Stimulated activated CD4-positive, alpha-beta T cell treated with anti-CD3 and anti-CD28 coated beads, Interleukin-2, amount 100 ng/mL, for 4 hours (primary cell): ENCODE data around the gene MED12L.
"Not testable (repeated sequence)": the region's sequence is repeated elsewhere in the genome, so short reads cannot be mapped to it uniquely, and the experiment has no call there.

Experiments
- DNase-seq: peaks from one replicate; pipeline ENCODE4 v3.0.0-alpha.2; 2020; ENCODE audit warnings: low read depth

MED12L gene, protein sequence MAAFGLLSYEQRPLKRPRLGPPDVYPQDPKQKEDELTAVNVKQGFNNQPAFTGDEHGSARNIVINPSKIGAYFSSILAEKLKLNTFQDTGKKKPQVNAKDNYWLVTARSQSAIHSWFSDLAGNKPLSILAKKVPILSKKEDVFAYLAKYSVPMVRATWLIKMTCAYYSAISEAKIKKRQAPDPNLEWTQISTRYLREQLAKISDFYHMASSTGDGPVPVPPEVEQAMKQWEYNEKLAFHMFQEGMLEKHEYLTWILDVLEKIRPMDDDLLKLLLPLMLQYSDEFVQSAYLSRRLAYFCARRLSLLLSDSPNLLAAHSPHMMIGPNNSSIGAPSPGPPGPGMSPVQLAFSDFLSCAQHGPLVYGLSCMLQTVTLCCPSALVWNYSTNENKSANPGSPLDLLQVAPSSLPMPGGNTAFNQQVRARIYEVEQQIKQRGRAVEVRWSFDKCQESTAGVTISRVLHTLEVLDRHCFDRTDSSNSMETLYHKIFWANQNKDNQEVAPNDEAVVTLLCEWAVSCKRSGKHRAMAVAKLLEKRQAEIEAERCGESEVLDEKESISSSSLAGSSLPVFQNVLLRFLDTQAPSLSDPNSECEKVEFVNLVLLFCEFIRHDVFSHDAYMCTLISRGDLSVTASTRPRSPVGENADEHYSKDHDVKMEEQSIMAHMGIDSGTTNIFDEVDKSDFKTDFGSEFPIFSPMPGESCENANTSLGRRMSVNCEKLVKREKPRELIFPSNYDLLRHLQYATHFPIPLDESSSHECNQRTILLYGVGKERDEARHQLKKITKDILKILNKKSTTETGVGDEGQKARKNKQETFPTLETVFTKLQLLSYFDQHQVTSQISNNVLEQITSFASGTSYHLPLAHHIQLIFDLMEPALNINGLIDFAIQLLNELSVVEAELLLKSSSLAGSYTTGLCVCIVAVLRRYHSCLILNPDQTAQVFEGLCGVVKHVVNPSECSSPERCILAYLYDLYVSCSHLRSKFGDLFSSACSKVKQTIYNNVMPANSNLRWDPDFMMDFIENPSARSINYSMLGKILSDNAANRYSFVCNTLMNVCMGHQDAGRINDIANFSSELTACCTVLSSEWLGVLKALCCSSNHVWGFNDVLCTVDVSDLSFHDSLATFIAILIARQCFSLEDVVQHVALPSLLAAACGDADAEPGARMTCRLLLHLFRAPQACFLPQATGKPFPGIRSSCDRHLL (N-terminal part only)

DNA sequence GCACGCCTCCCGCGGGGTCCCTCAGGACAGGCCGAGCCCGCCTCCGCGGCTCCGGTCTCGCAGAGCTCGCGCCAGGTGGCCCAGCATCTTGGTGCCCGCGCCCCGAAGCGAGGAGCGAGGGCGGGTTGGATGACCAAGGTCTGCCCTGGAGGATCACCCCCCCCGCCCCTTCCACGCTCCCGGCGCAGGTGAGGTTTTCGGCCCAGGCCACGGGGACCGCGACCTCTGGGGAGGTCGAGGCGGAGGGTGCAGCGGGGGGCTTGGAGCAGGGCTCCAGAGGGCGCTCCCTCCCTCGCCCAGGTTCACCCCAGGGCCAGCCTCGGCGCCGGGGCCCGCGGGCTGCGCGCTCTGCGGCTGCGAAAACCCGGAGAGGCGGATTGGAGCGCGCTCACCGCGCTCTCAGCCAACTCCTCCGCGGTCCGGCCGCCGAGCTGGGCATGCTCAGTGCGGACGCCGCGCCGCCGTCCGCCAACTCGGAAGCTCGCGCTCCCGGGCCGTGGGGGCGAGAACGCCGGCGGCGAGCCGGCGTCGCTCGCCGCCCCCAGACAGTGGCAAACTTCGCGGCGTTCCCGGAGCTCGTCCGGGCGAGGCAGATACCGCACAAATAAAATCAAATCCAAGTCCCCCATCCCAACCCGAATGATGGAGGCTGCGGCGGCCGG lies at the start of gene MED12L:
Gene MED12L, plus strand, starts transcription at position 438 of the 662 bp plus-strand sequence. CDS start 1,263 bp downstream, outside the sequence.
- DNase-seq = no peak

DNA sequence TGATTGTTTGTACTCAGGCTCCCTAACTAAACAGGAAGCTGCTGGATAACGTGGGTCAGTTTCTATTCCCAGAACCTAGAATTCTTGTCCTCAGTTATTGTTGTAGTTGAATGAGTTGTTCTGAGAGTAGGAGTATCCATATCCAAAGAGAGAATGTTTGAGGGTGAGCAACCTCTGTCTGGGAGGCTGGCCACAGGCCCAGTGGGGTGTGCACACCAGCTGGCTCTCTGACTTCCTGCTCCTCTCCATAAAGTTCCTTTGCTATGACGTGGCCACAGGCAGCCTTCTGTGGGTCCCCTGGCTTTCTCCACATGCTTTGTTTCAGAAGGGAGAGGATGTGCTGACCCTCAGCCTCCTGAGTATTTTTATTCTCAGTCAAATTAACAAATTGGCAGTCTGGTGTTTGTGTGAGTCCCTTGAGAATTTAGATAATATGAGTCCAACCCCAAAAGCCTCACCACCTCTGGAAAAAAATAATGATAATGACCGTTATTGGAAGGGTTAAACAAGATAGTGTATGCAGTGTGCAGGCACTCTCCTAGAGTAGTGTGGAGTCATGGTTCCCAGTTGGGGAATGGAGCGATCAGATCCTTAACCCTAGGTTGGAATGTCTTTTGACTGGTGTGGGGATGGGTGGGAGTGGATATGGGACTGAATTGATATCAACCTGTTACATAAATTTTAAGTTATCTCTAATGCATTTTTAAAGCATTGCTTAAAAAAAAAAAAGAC lies 47.6 kb upstream of the MED12L start:
- DNase-seq = no peak

DNA sequence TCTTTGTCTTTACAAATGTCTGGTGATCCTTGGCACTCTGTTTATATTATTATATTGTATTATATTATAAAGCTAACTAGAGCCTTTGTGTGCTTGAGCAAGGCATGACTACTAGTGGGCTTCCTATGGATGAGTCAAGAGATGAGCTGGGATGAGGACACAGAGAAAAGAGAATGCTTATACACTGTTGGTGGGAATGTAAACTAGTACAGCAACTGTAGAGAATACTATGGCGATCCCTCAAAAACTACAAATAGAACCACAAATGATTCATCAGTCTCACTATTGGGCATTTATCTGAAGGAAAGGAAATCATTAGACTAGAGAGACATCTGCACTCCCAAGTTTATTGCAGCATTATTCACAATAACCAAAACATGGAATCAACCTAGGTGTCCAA lies 40.8 kb upstream of the MED12L start:
- DNase-seq = no peak

DNA sequence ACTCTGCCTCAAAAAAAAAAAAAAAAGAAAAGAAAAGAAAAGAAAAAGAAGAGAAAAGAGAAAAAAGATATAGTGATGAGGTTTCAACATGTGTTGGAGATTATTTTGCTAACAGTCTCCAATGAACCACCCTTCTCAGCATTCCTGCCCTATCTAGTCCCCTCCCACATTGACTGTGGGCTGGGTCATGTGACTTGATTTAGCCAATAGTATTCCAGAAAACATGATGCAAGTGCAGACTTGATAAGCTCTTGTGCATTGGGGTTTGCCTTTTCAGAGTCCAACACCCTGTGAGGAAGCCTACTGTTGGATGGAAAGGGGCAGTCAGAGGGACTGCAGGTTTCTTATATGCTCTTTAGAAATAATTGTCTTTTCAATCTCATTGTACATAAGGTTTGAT lies 37.8 kb upstream of the MED12L start:
- no peak for DNase-seq

DNA sequence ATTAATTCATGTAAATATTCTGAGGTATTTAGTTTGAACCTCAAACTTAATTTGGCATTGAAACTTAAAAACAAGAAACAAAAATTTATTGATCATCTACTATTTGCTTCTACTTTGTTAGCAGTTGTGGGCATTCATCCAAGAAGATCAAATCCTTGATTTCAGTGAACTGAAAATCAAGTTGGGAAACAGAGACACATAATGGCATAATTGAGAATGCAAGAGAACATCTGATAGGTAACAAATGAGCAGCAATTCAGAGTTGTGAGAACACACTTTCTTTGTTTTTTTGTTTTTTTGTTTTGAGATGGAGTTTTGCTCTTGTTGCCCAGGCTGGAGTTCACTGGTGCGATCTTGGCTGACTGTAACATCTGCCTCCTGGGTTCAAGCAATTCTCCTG lies 33.9 kb upstream of the MED12L start:
- no peak for DNase-seq

DNA sequence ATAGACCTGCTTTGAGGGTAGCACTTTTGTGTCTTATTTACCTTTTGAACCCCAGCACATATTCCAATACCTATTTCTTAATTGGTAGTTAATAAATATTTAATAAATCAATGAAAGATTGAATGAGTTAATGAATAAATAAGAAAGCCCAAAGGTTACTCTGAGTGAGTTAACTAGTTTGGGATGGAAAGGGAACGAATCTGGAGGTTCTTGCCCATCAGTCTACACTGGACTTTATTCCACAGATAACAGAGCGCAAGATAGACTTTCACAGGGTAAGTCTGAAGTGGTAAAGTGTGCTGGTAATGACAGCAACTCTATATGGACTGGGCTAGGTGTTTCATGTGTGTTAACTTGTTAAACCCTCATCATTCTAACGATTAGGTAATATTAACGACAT lies 33.1 kb upstream of the MED12L start:
- no peak for DNase-seq

DNA sequence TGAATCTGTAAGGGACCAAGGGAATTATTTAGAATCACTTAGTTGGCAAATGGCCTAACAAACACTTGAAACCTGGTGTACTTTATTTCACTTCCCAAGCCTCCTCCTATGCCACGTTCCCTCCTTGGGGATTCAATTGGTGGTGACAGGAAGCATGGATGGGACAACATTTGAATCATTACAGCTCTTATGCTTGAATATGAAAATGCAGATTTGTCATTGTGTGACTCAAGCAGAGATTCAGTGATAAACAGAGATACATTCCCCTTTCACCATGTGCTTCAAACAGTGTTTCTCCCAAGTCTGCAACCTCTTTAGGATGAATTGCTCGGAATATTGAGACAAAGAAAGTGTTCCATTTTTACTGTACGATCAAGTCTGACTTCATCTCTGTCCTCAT lies 32.7 kb upstream of the MED12L start:
- no peak for DNase-seq

DNA sequence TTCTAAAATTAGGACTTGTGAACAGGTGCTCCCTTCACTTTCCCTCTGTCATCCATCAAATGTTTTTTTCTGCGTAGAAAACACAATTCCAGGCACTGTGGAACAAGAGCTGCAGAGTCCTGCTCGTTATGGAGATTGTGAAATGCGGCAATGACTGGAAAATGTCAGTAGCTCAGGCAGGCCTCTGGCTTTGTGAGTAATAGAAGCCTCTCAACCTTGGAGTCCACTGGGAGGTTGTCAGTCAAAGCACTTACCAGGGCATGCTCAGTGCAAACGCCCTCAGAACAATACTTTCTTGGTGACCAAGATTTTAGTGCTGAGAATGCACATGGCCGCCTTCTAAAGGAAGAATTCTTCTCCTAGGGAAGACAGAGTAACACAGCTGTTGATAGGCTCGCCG lies 26.7 kb upstream of the MED12L start:
- no peak for DNase-seq

DNA sequence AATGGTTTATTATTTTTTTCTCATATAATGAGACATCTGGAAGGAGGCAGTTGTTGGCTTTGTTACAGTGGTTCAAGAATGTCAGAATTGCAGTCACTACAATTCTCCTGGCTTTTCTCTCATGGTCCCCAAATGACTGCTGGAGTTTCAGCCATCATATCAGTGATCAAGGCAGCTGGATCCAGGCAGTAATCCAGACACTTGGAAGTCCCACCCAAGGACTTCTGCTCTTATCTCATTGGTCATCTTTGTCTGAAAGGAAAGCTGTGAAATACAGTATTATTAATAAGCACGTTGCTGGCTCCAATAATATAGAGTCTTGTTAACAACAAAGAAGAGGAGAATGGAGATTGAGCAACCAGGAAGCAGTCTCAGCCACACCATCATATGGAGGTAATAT lies 22.9 kb upstream of the MED12L start:
- no peak for DNase-seq

DNA sequence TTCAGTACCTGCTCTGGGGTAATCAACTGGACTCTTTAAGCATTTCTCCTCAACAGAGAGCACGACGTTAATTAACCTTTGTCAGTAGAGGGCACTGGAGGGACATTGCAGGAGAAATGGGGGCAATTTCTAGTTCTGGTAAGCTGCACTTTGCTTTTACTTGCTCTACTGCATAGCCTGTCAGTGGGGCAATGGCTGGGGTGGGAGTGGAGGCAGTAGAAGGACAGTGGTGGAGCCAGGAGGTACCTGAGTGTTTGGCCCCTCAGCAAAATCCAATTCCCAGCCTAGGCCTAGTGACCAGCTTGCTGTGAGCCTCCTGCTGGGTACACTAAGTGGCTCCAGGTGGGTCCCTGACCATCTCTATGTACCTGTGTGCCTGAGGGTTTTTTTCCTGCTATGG lies 18.3 kb upstream of the MED12L start:
- DNase-seq = no peak

DNA sequence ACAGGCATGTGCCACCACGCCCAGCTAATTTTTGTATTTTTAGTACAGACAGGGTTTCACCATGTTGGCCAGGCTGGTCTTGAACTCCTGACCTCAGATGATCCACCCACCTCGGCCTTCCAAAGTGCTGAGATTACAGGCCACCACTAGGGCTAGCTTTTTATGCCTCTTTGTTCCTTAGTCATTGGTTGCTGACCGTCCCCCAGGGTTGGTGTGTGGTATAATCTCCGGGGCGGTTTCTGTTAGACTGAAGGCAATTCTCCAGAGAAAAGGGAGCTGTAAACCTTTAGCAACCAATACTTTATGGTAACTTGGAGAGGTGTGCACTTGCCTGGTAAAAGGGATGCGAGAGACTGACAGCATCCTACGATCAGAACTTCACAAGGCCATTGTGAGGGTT lies 12.6 kb upstream of the MED12L start:
- not testable (repeated sequence) for DNase-seq

DNA sequence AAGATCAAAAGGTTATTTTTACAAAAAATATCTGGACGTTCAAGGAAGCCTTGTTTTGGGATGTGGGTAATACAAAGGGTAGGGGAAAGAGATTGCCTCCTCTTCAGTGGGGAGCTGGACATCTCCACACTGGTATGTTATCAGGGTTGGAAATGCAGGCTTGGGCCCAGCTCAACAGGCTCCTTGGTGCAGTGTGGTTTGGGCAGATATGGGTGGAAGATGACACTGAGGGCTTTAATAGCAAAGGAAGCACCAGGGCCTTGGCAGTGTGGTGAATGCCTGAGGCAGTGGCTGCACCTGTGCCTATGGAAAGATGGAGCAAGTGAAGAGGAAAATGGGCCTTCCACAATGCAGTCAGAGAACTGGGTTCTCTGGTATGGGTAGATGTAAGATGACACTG lies 11.2 kb upstream of the MED12L start:
- no peak for DNase-seq

DNA sequence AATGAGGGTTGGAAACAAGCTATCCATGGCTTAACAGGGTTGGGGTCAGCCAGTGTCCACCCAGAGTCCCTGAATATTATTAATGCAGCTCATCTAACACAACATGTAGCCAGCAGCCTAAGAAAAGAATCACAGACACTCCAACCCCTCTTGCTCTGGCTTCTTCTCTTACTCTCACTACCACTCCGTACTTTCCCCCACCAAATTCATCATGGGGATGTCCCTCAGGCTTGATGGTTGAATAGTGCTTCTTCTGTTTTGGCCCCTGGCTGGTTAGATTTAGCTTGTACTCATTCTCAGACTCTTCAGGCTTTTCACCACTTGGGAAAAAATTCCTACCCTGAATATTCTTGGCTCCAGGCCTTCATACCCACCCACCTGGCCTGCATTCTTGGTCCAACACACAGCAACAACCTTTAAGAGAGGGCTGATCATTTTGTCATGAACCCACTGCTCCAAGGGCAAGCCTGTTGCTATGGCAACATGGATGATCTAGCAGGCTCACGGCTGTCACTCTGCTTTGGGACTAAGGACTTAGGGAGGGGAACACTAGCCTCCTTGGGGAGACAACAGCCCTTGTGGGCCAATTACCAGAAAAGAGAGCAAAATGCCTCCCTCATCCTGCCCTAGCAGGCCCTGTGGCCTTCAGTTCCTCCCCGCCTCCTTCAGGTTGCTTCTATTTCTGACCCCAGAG lies 9.4 kb upstream of the MED12L start:
- no peak for DNase-seq

DNA sequence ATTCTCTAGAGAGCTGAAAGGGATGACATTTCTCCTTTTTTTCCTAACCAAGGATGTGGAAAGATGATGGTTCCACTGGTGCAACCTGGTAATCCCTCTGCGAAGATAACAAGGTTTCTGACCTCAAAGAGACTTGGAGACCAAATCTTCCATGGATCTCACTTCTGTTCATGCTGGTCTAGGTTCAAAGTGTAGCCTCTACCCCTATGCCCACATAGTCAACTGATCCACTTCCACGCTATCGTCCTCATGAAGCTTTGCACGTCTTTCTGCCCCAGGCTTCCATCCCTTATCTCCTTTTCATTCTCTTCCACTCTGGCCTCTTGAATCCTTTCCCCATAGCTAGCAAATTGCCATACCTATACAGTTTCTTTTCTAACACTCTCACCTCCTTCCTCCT lies 8.8 kb upstream of the MED12L start:
- DNase-seq = no peak

DNA sequence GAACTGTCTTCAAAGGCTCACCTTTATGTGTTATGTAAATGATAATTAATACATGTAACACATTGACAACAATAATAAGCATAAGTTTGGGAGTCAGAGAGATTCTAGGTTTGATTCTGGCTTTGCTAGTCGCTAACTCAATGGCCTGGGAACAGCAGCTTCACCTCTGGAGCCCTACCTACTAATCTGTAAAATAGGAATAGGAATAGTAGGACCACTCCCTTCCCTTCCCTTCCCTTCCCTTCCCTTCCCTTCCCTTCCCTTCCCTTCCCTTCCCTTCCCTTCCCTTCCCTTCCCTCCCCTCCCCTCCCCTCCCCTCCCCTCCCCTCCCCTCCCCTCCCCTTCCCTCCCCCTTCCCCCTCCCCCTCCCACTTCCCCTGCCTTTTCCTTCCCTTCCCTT lies 4.4 kb upstream of the MED12L start:
- DNase-seq = not testable (repeated sequence)

DNA sequence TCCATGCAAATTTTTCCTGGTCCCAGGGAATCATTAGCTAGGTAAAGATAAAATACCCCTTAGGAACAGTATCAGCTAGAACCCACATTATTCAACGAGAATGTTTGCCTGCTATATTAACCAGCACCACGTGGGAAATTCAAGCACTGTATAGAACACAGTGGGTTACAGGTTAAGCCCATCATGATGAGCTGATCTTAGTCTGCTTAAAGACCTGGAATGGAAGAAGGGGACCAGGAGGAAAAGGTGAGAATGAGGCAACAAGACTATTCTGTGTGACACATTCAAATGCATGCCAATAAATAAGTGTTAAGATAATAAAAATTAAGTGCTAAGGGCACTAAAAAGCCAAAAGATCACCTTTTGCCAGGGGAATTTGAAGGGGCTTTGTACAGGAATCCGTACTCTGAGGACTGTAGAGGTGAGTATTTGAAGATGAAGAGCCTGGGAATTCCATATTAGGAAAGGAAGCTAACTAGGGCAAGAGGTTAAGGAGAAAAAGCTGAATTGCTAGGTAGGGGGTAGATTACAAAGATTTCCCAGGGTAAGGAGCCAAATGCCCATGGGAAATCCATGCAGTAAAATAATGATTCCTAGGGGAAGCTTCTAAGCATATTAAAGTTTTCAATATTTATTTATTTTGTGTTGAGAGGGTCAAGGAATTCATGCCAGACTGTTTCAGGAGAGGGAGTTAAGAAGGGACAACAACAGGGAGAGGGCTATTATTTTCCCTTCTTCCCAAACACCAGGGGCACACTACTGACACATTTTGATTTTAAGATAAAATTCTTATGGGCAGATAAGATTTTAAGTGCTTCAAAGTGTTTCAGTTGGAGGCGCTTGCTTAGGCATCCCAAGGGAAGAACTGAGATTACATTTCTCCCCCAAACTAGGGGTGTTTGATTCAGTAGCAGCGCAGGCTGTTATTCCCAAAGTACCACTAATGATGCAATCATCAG lies 2.3 kb upstream of the MED12L start:
- DNase-seq = no peak

DNA sequence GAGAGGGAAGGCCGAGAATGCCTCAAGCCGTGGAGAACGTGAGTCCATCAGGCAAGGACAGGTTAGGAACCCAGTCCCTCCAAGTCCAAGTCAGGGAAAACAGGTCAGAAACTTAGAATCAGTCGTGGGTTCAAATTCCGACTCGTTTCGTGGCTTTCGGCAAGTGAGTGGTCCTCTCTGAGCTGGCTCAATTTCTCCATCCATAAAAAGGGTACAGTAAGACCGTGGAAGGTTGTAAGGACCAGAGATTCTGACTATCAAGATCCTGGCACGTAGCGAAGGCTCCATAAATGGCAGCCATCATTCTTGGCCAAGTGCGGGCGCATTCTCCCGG lies 604 bp upstream of the MED12L start:
- no peak for DNase-seq

DNA sequence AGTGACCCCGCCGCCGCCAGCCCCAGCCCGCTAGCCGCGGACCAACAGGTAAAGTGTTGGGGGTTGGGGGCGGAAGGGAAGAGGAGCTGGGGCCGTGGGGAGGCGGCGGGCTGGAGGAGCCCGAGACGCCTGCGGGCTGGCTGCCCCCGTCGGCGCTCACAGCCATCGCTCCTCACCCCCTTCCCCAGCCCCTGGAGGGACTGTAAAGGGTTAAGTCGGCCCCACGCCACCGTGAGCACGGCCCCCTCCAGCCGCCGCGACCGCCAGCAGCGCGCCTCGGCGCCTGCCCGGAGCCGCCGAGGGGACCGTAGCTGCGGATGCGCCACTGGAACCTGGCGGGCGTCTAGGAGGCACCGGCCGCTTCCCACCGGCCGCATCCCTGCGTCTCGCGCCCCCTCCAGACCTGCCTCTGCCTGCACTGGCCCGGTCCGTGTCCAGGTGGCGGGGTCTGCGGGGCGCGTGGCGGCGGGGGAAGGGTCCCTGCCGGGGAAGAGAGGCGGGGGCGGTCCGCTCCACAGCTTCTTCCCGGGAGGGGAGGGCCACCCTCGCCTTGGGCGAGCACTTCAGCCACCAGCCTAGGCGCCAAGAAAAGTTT lies 522 bp downstream of the MED12L start:
- no peak for DNase-seq
